ENCODE data around the gene ADAMTS18.
A peak's percentile ranks its signal among the peaks of the same experiment; 100 is the strongest.
"Not testable (repeated sequence)": the region's sequence is repeated elsewhere in the genome, so short reads cannot be mapped to it uniquely, and the experiment has no call there.

Gene ADAMTS18

GRCh38 chr16:77322757-77323156, 112.1 kb downstream of the ADAMTS18 start:
- DNase-seq = no peak

- no peak for DNase-seq
Observed at GRCh38 chr16:77317059-77317458, 117.8 kb downstream of the ADAMTS18 start.

GRCh38 chr16:77310877-77311276, 124.0 kb downstream of the ADAMTS18 start:
- no peak for DNase-seq

GRCh38 chr16:77308163-77308561, 126.7 kb downstream of the ADAMTS18 start:
- DNase-seq = peak; percentile 52

- DNase-seq = no peak
Observed at GRCh38 chr16:77307426-77308162, 127.2 kb downstream of the ADAMTS18 start.

GRCh38 chr16:77306075-77306474, 128.8 kb downstream of the ADAMTS18 start:
- DNase-seq = no peak

- DNase-seq = no peak
Observed at GRCh38 chr16:77304877-77305276, 130.0 kb downstream of the ADAMTS18 start.

GRCh38 chr16:77304134-77304533, 130.7 kb downstream of the ADAMTS18 start:
- DNase-seq = no peak

GRCh38 chr16:77302674-77303073, 132.2 kb downstream of the ADAMTS18 start:
- no peak for DNase-seq

- DNase-seq = no peak
Observed at GRCh38 chr16:77302249-77302648, 132.6 kb downstream of the ADAMTS18 start.

GRCh38 chr16:77300256-77300655, 134.6 kb downstream of the ADAMTS18 start:
- DNase-seq = peak; percentile 46

- DNase-seq = no peak
Observed at GRCh38 chr16:77299395-77299794, 135.4 kb downstream of the ADAMTS18 start.

- peak; percentile 97 for DNase-seq
Observed at GRCh38 chr16:77298418-77299360, 136.1 kb downstream of the ADAMTS18 start.

GRCh38 chr16:77297996-77298395, 136.8 kb downstream of the ADAMTS18 start:
- peak; percentile 70 for DNase-seq

- no peak for DNase-seq
Observed at GRCh38 chr16:77295896-77296295, 138.9 kb downstream of the ADAMTS18 start.

- DNase-seq = no peak
Observed at GRCh38 chr16:77290451-77291115, 144.3 kb downstream of the ADAMTS18 start.

- DNase-seq = peak; percentile 83
Observed at GRCh38 chr16:77289331-77289809, 145.5 kb downstream of the ADAMTS18 start.

GRCh38 chr16:77288222-77288621, 146.6 kb downstream of the ADAMTS18 start:
- peak; percentile 81 for DNase-seq

- no peak for DNase-seq
Observed at GRCh38 chr16:77285676-77286075, 149.2 kb downstream of the ADAMTS18 start.

GRCh38 chr16:77282345-77282744, 152.5 kb downstream of the ADAMTS18 start:
- DNase-seq = no peak

GRCh38 chr16:77279316-77279715, 155.5 kb downstream of the ADAMTS18 start:
- DNase-seq = not testable (repeated sequence)

GRCh38 chr16:77277571-77277970, 157.3 kb downstream of the ADAMTS18 start:
- no peak for DNase-seq

- no peak for DNase-seq
Observed at GRCh38 chr16:77277141-77277540, 157.7 kb downstream of the ADAMTS18 start.

Measured in EL (cell line).